HepG2 (cell line): ENCODE data around the gene KRT84. TPM values are rescaled to one million over a fixed set of nuclear protein-coding genes. Genes with fewer than 3 reads are reported as not detected.
A peak's percentile ranks its signal among the peaks of the same experiment; 100 is the strongest.

Source experiments
- ATAC-seq: fragments of 200-7000 bp; cut with Tn5 transposase; 3 replicates; pipeline ENCODE4 v1.9.1; 2020; ENCODE audit warnings: mild to moderate bottlenecking, moderate library complexity
- BruUV-seq: library from RNA; stranded (reverse); fragments of 400-500 nt; replicated peaks from 2 replicates; lab custom pipeline; 2021; lab: Mats Ljungman, UMichigan
- CTCF ChIA-PET: fragments of 300-600 bp; formaldehyde crosslinking; extraction: SDS; loops from one replicate; lab custom pipeline; 2021; ENCODE audit warnings: low total read pairs, inconsistent platforms, low intra/inter-chr PET ratio; lab: Yijun Ruan, JAX
- POLR2A ChIA-PET: fragments of 350-600 bp; sonication (Branson Sonifier 250); formaldehyde crosslinking; loops from one replicate; lab custom pipeline; 2020; ENCODE audit warnings: antibody characterized with exemption, inconsistent platforms; lab: Yijun Ruan, JAX
- DNase-seq: peaks from one replicate; pipeline ENCODE4 v3.0.0-alpha.2; 2015; ENCODE audit warnings: low spot score
- FAIRE-seq: peaks from 3 replicates; lab custom pipeline; 2011; peaks lifted over from hg19 to GRCh38; lab: Jason Lieb, UNC
- H2AFZ ChIP-seq: one replicate; pipeline ENCODE4 v1.6.1; 2011; ENCODE audit warnings: low read length, inconsistent platforms
- H3K27ac ChIP-seq: fragments of 300-600 bp; 3 replicates; pipeline ENCODE4 v1.8.0; 2011; ENCODE audit warnings: mixed run types, mild to moderate bottlenecking, mixed read lengths, low read length, inconsistent platforms; ENCODE audit not compliant: insufficient read depth; ENCODE audit errors: extremely low read length
- H3K27me3 ChIP-seq, 2 experiments: fragments of 200-600 bp in 1 of 2; 2 replicates in 1 of 2; 3 replicates in 1 of 2; pipeline versions ENCODE4 v1.6.0 to v1.8.0; 2011; ENCODE audit warnings: low read length in 2 of 2, mild to moderate bottlenecking in 2 of 2, moderate library complexity in 2 of 2, inconsistent platforms in 1 of 2; ENCODE audit not compliant: insufficient read depth in 2 of 2, control insufficient read depth in 1 of 2
- H3K36me3 ChIP-seq, 2 experiments: fragments of 200-600 bp in 1 of 2; replicated peaks in 1 of 2; 2 replicates in 1 of 2; 3 replicates in 1 of 2; pipeline versions ENCODE4 v1.5.1 to v1.8.0; 2011; ENCODE audit warnings: low read length in 2 of 2, inconsistent platforms in 1 of 2; ENCODE audit not compliant: insufficient read depth in 2 of 2, control insufficient read depth in 1 of 2
- H3K4me1 ChIP-seq: 2 replicates; pipeline ENCODE4 v1.5.1; 2012; ENCODE audit warnings: low read length, inconsistent platforms; ENCODE audit not compliant: insufficient read depth
- H3K4me2 ChIP-seq: 2 replicates; pipeline ENCODE4 v1.6.0; 2011; ENCODE audit warnings: low read depth, low read length, inconsistent platforms
- H3K4me3 ChIP-seq, 3 experiments: fragments of 200-600 bp in 1 of 3; sonication (generic), shearing (Covaris generic) in 1 of 3; replicated peaks in 1 of 3; 2 replicates each; pipeline ENCODE4 v1.5.1; 2011 to 2016; ENCODE audit warnings: low read length in 3 of 3, inconsistent platforms in 2 of 3, low read depth in 2 of 3, mild to moderate bottlenecking in 2 of 3, control low read depth in 1 of 3, mixed read lengths in 1 of 3; ENCODE audit not compliant: insufficient read depth in 1 of 3
- H3K79me2 ChIP-seq: one replicate; pipeline ENCODE4 v1.6.1; 2011; ENCODE audit warnings: low read length, inconsistent platforms; ENCODE audit not compliant: insufficient read depth
- H3K9ac ChIP-seq: 2 replicates; pipeline ENCODE4 v1.6.0; 2011; ENCODE audit warnings: mild to moderate bottlenecking, low read depth, low read length, inconsistent platforms; ENCODE audit not compliant: insufficient read depth
- H3K9me3 ChIP-seq: 2 replicates; pipeline ENCODE4 v1.5.1; 2012; ENCODE audit warnings: mild to moderate bottlenecking, low read length
- H4K20me1 ChIP-seq: 2 replicates; pipeline ENCODE4 v1.6.0; 2011; ENCODE audit warnings: inconsistent platforms, mild to moderate bottlenecking, low read length, moderate library complexity; ENCODE audit not compliant: insufficient read depth
- CTCF ChIP-seq: sonication (generic); formaldehyde crosslinking; IDR thresholded peaks from 2 replicates; pipeline ENCODE4 v1.5.0; 2020; ENCODE audit warnings: mild to moderate bottlenecking, missing genetic modification reagents, moderate library complexity
- STAG1 ChIP-seq: sonication (generic); formaldehyde crosslinking; IDR thresholded peaks from 2 replicates; pipeline ENCODE4 v1.4.0; 2020; ENCODE audit warnings: missing genetic modification reagents
- THAP9 ChIP-seq: sonication (generic); formaldehyde crosslinking; IDR thresholded peaks from 2 replicates; pipeline ENCODE4; 2020; ENCODE audit warnings: missing genetic modification reagents, mild to moderate bottlenecking, borderline replicate concordance
- ZNF687 ChIP-seq: sonication (generic); formaldehyde crosslinking; IDR thresholded peaks from 2 replicates; pipeline ENCODE4 v1.5.1; 2020; ENCODE audit warnings: mild to moderate bottlenecking, missing genetic modification reagents, moderate library complexity
- WGBS: methylation state at CpG from one replicate; pipeline ENCODE4 v1.1.6; 2017; ENCODE audit warnings: low lambda C conversion rate; 5-methylcytosine and 5-hydroxymethylcytosine counted together
- in situ Hi-C: cut with HindIII; loops from 2 replicates; pipeline ENCODE4 v1.10.0; 2017; ENCODE audit warnings: low pct_unique_long_range_greater_than_20kb; ENCODE audit not compliant: extremely low pct_ligation_motif_present
- intact Hi-C: fragments of 100-400 bp; cut with micrococcal nuclease; formaldehyde crosslinking; loops from one replicate; pipeline ENCODE4 v1.10.0; 2022; ENCODE audit not compliant: unreplicated experiment
- polyA plus RNA-seq, 8 experiments: library from polyadenylated mRNA; depleted of rRNA in 3 of 8; stranded (reverse) in 7 of 8; unstranded in 1 of 8; fragments of >200 nt; fragmentation: Illumina TruSeq in 4 of 8; extraction: Trizol in 4 of 8; gene quantifications; 2 replicates each; pipeline versions ENCODE4 v1.2.1 to v1.2.3, GENCODE V29; 2011 to 2016; ENCODE audit warnings: low read depth in 4 of 8, missing spikeins in 1 of 8, mixed read lengths in 1 of 8; ENCODE audit not compliant: insufficient read depth in 1 of 8
- total RNA-seq, 5 experiments: library from RNA; depleted of rRNA; stranded (reverse); fragments of >200 nt; fragmentation: Illumina TruSeq; extraction: Trizol; gene quantifications; 2 replicates each; pipeline ENCODE4 v1.2.3, GENCODE V29; 2016; ENCODE audit warnings: low read depth in 1 of 5

Gene KRT84
- total and polyA plus RNA-seq, 2 of the 13 experiments (the other 11 are each of a cell fraction or from before 2014, with no cell fraction given) = not detected

- ATAC-seq = peak; percentile 53
- H3K9me3 ChIP-seq = no peaks in the 10 kb centered on the region
- ChIA-PET POLR2A (no interaction called here), CTCF (no interaction called here)
- no peak for DNase-seq
- TF ChIP-seq THAP9 (CRISPR knock-in tag) = no peak
- peak; percentile 30; the same call in 1 of the 2 replicates for TF ChIP-seq STAG1 (CRISPR knock-in tag)
- peak; percentile 61 for TF ChIP-seq CTCF (CRISPR knock-in tag)
- 0 out of 2 replicates have a peak, but pooled peaks have one; percentile 10 for TF ChIP-seq ZNF687
- in situ Hi-C loops (no loop called here), intact Hi-C loops (no loop called here)
- no TSS peak for BruUV-seq
- no peaks in the 10 kb centered on the region for H4K20me1 ChIP-seq
- no peaks in the 10 kb centered on the region for H3K36me3 ChIP-seq
- no peaks in the 10 kb centered on the region for H3K79me2 ChIP-seq
- no peak overlapping the region for H2AFZ ChIP-seq
- H3K27me3 ChIP-seq = peaks cover 5 to 27% of the 10 kb centered on the region in 2 experiments; a peak in 3 of 5 replicates
- no peak overlapping the region for H3K27ac ChIP-seq
- 0% methylated on average over 3 of the region's 10 CpGs for WGBS
- H3K4me3 ChIP-seq = no peak overlapping the region
- no peak overlapping the region for H3K9ac ChIP-seq
- H3K4me2 ChIP-seq = no peak overlapping the region
- no peak for FAIRE-seq
- no peaks in the 10 kb centered on the region for H3K4me1 ChIP-seq
Observed at GRCh38 chr12:52428121-52428520, 42.7 kb upstream of the KRT84 start.
